Lower leg skin (tissue), 4 donors: ENCODE measurements around the gene APOB. TPM values are rescaled to one million over a fixed set of nuclear protein-coding genes. Genes with fewer than 3 reads are reported as not detected.
A peak's percentile ranks its signal among the peaks of the same experiment; 100 is the strongest.

Source experiments
- DNase-seq, 2 donors: peaks; one replicate each; pipeline ENCODE4 v3.0.0-alpha.2; 2019; ENCODE audit warnings: low spot score in 2 of 2
- H3K4me3 ChIP-seq: fragments of 200-600 bp; sonication (generic); 2 replicates; pipeline ENCODE4 v1.5.1; 2017; ENCODE audit warnings: mild to moderate bottlenecking, low read depth; ENCODE audit not compliant: poor library complexity, severe bottlenecking
- POLR2A ChIP-seq, 2 donors: fragments of 450-650 bp; IDR thresholded peaks; one replicate each; pipeline ENCODE4 v1.6.1; 2016 to 2017; ENCODE audit warnings: antibody characterized with exemption in 2 of 2, mild to moderate bottlenecking in 1 of 2, moderate library complexity in 1 of 2
- WGBS, 2 donors: methylation state at CpG; one replicate each; pipeline ENCODE4 v1.1.5; 2018; 5-methylcytosine and 5-hydroxymethylcytosine counted together
- intact Hi-C: fragments of 100-400 bp; cut with DNase I; formaldehyde crosslinking; loops from one replicate; pipeline ENCODE4 v1.15.0; 2023; ENCODE audit warnings: low total_unique reads
- total RNA-seq, 4 donors: library from RNA; depleted of rRNA; stranded (reverse); fragments of >200 nt; gene quantifications; one replicate each; pipeline ENCODE4 v1.1.0, GENCODE V29; 2016
- TF ChIP-seq, protein P1 (sequence below), 3 donors: fragments of 450-650 bp; IDR thresholded peaks; one replicate each; pipeline ENCODE4 v1.5.1; 2016; ENCODE audit warnings: antibody characterized with exemption in 3 of 3, mild to moderate bottlenecking in 3 of 3, moderate library complexity in 2 of 3

APOB gene
- total RNA-seq, 4 donors from 2014 or later = 2.2 to 3.2 (median 2.3) TPM

DNA sequence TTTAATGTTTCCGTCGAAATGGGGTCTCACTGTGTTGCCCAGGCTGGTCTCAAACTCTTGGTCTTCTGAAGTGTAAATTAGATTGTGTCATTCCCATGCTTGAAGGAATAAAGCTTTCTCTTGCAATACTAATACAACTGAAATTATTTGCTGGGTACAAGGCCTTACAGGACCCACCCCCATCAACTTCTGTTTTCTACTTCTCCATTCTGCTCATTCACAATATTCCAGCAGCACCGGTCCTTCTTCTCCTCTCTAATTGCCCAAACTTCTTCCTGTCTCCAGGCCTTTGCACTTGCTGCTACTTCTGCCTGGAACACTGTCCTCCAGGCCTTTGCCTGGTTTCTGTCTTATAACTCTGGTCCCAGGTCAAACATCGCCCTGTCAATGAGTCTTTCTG lies 73.8 kb downstream of the APOB start:
- intact Hi-C loops = no loop called here
- no peak for DNase-seq
- H3K4me3 ChIP-seq = no peak overlapping the region
- 90% methylated on average over 4 of the region's 4 CpGs for WGBS, 2 donors
- TF ChIP-seq, protein P1, sequence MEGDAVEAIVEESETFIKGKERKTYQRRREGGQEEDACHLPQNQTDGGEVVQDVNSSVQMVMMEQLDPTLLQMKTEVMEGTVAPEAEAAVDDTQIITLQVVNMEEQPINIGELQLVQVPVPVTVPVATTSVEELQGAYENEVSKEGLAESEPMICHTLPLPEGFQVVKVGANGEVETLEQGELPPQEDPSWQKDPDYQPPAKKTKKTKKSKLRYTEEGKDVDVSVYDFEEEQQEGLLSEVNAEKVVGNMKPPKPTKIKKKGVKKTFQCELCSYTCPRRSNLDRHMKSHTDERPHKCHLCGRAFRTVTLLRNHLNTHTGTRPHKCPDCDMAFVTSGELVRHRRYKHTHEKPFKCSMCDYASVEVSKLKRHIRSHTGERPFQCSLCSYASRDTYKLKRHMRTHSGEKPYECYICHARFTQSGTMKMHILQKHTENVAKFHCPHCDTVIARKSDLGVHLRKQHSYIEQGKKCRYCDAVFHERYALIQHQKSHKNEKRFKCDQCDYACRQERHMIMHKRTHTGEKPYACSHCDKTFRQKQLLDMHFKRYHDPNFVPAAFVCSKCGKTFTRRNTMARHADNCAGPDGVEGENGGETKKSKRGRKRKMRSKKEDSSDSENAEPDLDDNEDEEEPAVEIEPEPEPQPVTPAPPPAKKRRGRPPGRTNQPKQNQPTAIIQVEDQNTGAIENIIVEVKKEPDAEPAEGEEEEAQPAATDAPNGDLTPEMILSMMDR (IDR thresholded peaks at IDR 0.05) = no peak
- TF ChIP-seq POLR2A (IDR thresholded peaks at IDR 0.05) = no peak

DNA sequence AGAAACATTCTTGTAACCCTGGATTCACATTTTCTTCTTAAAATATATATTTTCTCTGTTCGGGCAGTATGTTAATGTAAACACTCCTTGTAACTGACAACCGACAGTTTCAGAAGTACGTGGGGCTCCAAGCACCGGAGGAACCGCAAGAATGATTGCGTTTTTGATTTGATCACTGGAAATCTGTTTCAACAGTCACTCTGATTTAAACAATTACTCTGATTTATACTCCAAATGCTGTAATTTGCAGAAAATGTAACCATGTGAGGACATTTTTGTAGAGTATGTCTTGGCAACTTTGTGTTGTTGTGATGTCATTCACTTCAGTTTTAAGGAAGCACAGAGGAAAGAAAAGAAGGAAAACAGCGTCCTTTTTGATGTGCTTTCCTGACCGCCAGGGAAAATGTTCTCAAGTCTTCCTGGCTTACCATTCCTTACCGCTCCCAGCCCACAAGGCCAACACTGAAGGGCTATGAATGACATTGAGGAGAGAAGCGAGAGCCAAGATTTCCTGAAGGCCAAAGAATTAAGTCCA lies 77.7 kb downstream of the APOB start:
- no peak for DNase-seq
- TF ChIP-seq POLR2A (IDR thresholded peaks at IDR 0.05) = no peak
- TF ChIP-seq, protein P1 (IDR thresholded peaks at IDR 0.05) = no peak
- 56 to 61% methylated on average over 10 of the region's 10 CpGs for WGBS, 2 donors
- H3K4me3 ChIP-seq = no peak overlapping the region
- intact Hi-C loops = no loop called here

DNA sequence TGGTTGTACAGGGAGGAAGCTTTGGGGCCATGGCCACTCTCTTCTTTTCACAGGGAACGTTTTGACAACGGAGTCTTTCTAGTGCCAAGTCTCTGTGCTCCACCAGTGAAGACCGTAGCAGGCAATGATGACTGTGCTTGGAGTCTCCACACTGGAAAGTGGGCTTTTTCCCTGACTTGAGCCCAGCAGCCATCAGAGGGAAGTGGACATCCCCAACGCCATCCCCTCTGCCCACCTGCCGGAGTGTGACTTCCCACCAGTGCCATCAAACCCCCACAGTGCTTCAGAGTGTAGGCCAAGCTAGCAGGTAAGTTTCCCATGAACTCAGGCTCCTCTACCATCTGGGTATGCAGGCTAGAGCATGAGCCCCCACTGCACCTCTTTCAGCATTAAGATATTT lies 78.7 kb downstream of the APOB start:
- WGBS, 2 donors = 87% methylated on average over 4 to 5 of the region's 5 CpGs
- intact Hi-C loops = no loop called here
- no peak for DNase-seq
- no peak overlapping the region for H3K4me3 ChIP-seq
- no peak for TF ChIP-seq POLR2A (IDR thresholded peaks at IDR 0.05)
- TF ChIP-seq, protein P1 (IDR thresholded peaks at IDR 0.05) = no peak

DNA sequence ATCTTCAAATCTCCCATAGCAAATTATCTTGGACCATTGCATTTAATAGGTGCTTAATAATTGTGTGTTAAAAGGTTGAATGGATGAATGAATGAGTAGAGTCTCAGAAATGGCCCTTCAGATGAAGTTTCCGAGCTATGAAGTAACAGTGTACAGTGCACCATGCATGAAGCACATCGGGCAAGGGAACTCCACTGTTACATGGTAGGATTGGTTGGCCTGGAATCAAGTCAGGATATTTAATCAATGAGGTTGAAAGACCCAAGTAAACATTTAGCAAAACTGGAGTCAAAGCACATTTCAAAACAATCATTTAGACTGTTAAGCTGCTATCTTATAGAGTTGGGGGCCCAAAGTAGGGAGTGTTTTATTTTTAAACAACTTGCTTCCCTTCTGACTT lies 80.0 kb downstream of the APOB start:
- H3K4me3 ChIP-seq = no peak overlapping the region
- intact Hi-C loops = loop anchor here (2.0 kb wide), 2 partner anchors 183 to 303 kb away; no protein-coding TSS in a partner anchor
- 93 to 95% methylated on average over 2 of the region's 2 CpGs for WGBS, 2 donors
- TF ChIP-seq, protein P1 (IDR thresholded peaks at IDR 0.05) = no peak
- no peak for TF ChIP-seq POLR2A (IDR thresholded peaks at IDR 0.05)
- DNase-seq = no peak

DNA sequence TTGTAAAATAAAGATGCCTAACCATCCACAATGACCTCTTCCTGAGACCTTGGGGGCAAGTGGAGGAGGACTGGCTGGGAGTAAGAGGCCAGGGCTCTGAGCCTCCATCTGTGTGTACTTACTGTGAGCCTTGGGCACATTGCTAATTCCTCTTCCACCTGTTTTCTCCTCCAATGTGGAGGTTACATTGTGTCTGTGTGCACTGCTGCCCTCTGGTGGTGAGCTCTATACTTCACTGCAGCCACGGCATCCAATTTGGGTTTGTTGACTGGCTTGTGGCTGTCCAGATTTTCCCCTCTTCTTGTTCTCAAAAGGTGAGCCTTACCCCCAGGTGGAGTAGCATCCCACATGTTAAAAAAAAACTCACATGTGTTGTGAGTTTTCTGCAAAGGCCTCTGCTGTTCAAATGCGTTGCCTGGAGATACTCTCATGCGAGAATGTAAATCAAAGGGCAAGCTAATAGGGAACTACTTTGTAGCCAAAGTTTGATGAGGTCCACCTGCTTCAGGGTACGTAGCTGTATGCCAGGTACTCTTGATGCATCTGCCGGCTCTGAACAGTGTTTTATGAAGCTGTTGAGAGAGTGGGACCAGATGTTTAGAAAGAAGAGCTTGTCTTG lies 80.8 kb downstream of the APOB start:
- peak; percentile 64 to 92 for DNase-seq
- WGBS, 2 donors = 36 to 43% methylated on average over 5 of the region's 5 CpGs
- no peak overlapping the region for H3K4me3 ChIP-seq
- intact Hi-C loops = loop anchor here (2.0 kb wide), 2 partner anchors 182 to 302 kb away; no protein-coding TSS in a partner anchor
- TF ChIP-seq, protein P1 (IDR thresholded peaks at IDR 0.05) = peak in 1 of 3 donors; percentile 89
- TF ChIP-seq POLR2A (IDR thresholded peaks at IDR 0.05) = no peak
